Measurements from ENCODE around the gene NF1.
A peak's percentile ranks its signal among the peaks of the same experiment; 100 is the strongest.
"Not testable (repeated sequence)": the region's sequence is repeated elsewhere in the genome, so short reads cannot be mapped to it uniquely, and the experiment has no call there.

NF1 gene

DNA sequence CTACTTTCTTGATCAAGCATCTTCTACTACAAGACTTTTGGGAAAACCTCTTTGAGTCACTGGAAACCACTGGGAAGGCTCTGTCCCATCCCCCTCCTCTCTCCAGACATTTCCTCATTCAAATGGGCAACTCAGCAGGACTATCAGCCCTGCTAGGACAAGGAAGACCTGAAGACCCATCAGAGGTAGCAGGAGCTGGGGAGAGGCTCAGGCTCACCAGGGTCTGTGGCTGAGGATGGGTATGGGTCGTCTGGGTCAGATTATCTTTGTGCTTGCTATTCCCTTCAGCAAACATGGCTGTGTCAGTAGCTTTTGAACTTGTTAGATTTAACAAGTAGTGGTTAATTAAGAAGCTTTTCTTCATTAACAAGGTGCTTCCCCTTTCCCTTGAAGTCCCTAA is 15.0 kb upstream of the NF1 start:
- DNase-seq (ENCODE audit: low spot score), result no peak
- TF ChIP-seq, protein P1, sequence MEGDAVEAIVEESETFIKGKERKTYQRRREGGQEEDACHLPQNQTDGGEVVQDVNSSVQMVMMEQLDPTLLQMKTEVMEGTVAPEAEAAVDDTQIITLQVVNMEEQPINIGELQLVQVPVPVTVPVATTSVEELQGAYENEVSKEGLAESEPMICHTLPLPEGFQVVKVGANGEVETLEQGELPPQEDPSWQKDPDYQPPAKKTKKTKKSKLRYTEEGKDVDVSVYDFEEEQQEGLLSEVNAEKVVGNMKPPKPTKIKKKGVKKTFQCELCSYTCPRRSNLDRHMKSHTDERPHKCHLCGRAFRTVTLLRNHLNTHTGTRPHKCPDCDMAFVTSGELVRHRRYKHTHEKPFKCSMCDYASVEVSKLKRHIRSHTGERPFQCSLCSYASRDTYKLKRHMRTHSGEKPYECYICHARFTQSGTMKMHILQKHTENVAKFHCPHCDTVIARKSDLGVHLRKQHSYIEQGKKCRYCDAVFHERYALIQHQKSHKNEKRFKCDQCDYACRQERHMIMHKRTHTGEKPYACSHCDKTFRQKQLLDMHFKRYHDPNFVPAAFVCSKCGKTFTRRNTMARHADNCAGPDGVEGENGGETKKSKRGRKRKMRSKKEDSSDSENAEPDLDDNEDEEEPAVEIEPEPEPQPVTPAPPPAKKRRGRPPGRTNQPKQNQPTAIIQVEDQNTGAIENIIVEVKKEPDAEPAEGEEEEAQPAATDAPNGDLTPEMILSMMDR (IDR thresholded peaks at IDR 0.05; ENCODE audit: extremely low read depth, missing control alignments), result no peak

DNA sequence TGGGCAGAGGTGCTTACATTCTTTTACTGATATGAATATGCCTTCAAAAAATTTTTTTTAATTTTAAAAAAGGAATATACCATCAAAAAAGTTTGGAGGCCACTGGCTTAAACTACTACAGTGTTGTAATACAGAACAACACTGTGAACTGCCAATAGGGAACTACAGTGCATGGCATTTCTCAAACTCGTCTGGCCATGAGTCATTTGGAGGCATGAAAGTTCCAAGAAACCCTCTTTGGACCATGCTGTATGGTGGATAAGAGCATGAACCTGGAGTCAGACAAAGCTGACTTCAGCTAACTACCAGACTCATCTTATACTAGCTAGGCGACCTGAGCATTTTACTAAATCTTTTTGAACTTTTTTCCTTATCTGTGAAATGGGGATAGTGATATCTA is 9.2 kb upstream of the NF1 start:
- TF ChIP-seq, protein P1 (IDR thresholded peaks at IDR 0.05; ENCODE audit: extremely low read depth, missing control alignments), result no peak
- DNase-seq (ENCODE audit: low spot score), result no peak

DNA sequence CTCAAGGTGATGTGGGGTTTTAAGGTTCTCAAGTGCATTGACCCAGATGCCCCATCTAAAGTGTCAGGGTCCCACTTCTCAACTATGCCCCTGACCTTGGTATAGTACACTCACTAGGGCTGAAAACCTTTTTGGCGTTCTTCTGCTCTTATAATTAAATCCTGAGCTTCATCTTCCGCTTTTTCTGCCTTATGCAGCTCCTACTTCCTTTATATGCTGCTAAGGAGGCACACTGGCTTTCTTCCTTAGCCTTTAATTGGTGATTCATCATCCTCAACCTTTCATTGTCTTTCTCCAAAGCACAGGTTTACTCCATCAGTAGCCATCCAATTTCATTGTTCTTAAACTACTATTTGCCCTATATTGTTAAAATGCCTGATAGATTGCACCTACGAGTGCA is 5.3 kb upstream of the NF1 start:
- TF ChIP-seq, protein P1 (IDR thresholded peaks at IDR 0.05; ENCODE audit: extremely low read depth, missing control alignments), result no peak
- no peak for DNase-seq (ENCODE audit: low spot score)

DNA sequence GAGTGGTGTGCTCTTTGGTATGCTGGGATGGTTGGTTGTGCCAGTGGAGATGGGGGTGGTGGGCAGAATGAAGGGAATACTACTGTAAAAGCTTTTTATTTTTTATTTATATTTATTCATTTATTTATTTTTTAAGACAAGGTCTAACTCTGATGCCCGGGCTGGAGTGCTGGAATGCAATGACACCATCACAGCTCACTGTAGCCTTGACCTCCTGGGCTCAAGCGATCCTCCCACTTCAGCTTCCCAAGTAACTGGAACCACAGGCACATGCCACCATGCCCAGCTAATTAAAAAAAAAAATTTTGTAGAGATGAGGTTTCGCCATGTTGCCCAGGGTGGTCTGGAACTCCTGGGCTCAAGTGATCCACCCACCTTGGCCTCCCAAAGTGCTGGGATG is 4.1 kb upstream of the NF1 start:
- DNase-seq (ENCODE audit: low spot score), result not testable (repeated sequence)

DNA sequence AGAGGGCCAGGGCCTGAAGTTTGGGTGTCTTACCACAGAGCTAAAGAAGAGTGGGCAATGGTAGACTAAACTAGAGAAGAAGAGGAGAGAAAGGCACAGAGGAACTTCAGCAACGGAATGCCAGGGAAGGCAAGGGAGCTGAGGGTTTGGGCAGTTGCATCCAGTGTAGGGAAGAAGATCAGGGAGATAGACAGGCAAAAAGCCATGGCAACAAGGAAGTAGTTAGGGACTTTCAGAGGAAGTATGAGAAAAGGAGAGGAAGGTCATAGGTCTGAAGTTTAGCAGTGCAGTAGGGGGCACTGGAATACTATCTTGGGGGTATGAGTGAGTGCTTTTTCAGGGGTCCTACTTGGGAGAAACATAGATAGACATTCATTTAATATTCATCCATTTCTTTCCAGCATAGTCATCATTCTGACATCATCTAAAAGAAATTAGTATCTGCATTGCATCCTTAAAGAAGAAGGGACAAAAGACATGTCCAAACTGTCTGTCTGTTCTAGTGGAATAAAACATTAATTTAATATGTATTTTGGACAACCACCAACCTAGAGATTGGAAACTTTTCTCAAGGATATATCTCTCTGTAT is 2.2 kb upstream of the NF1 start:
- TF ChIP-seq, protein P1 (IDR thresholded peaks at IDR 0.05; ENCODE audit: extremely low read depth, missing control alignments), result no peak
- DNase-seq (ENCODE audit: low spot score), result no peak

DNA sequence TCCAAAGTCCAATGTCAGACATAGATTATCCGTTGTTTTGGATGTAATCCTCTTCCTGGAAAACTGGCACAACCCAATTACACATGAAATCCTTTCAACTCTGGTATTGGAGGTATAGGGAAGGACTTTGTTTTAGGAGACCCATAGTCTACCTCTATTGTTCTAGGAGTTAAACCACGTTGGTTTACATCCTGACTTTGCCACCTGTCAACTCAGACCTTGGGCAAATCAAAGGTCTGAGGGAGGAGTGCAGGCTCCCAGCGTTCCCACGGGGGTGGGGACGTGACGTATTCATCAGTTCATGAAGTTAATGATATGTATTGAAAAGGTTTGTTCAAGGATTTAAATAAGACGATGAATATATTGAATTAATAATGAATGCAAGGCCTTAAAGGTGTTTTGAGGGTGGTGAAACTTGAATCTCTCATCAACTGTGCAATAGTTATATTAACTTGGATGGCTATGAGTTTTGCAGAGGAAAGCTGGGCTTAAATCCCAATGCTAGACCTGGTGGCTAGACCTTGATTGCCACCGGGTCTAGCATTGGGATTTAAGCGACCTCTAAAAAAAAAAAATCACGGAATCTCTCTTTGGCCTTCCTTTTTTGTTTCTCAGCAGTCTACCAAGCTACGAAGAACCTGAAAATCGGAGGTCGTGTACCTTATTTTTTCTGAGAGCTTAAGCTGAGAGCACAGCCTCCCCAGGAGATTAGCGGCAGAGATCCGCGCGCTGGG is 744 bp upstream of the NF1 start:
- TF ChIP-seq, protein P1 (IDR thresholded peaks at IDR 0.05; ENCODE audit: extremely low read depth, missing control alignments), result no peak
- no peak for DNase-seq (ENCODE audit: low spot score)

DNA sequence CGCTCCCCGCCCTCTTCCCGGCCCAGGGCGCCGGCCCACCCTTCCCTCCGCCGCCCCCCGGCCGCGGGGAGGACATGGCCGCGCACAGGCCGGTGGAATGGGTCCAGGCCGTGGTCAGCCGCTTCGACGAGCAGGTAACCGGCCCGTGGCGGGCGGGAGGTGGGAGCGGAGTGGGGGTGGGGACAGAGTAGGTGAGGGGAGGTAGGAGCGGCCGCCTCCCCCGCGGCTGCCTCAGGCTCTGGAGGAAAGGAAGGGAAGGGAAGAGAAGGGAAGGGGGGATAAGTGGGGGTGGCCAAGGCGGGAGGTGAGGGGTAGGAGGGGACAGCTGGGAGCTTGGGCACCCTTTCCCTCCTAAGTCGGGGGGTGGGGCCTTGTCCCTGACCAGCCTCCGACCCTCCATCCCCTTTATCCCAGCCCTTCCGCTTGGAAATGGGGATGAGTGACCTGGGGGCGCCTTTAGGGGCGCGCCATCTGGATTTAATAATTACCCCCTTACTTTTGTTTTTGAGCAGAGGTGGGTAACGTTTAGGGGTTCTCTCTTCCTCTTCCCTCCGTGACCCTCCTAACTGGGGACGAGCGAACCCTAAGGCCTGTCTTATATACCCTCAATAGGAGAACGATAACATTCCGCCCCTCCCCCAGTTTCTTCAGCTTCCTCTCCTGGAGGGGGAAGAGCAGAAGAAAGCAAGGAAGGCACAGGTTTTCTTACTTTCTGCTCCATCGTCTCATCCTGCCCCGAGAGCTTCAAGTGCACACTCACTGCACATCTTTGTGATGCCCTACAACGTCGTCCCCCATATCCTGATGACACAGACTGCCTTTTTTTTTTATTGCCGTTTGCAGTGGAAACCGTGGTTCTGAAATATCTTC is 694 bp downstream of the NF1 start:
- peak; percentile 34 for DNase-seq (ENCODE audit: low spot score)
- TF ChIP-seq, protein P1 (IDR thresholded peaks at IDR 0.05; ENCODE audit: extremely low read depth, missing control alignments), result no peak
